ENCODE measurements around the gene RAP1A.

DNA sequence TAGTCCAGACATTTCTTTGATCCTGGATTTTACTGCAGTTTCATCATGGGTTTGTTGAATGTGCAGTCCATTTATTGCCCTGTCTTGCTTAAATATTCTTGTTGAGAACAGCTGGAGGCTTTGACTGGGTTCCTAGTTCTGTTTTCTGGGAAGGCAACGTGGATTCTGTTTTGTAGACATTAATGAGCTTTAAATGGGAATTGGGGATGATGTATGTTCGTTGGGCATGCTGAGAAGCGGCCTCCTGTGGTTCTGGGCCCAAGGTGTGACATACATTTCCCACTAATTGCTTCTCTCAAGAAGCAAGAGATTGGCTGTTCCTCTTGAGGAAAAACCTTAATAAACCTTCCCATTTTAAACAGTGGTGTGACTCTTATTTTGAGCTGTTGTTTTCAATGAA is 96.7 kb downstream of the RAP1A start:
- TF ChIP-seq, protein P1, sequence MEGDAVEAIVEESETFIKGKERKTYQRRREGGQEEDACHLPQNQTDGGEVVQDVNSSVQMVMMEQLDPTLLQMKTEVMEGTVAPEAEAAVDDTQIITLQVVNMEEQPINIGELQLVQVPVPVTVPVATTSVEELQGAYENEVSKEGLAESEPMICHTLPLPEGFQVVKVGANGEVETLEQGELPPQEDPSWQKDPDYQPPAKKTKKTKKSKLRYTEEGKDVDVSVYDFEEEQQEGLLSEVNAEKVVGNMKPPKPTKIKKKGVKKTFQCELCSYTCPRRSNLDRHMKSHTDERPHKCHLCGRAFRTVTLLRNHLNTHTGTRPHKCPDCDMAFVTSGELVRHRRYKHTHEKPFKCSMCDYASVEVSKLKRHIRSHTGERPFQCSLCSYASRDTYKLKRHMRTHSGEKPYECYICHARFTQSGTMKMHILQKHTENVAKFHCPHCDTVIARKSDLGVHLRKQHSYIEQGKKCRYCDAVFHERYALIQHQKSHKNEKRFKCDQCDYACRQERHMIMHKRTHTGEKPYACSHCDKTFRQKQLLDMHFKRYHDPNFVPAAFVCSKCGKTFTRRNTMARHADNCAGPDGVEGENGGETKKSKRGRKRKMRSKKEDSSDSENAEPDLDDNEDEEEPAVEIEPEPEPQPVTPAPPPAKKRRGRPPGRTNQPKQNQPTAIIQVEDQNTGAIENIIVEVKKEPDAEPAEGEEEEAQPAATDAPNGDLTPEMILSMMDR (IDR thresholded peaks at IDR 0.05) = no peak
- TF ChIP-seq POLR2A (IDR thresholded peaks at IDR 0.05) = no peak
